Measurements from ENCODE around the gene MRPL43. TPM values are rescaled to one million over a fixed set of nuclear protein-coding genes. Genes with fewer than 3 reads are reported as not detected.

Gene MRPL43
- total RNA-seq, 1 experiment from 2014 or later, result 91.3 TPM

DNA sequence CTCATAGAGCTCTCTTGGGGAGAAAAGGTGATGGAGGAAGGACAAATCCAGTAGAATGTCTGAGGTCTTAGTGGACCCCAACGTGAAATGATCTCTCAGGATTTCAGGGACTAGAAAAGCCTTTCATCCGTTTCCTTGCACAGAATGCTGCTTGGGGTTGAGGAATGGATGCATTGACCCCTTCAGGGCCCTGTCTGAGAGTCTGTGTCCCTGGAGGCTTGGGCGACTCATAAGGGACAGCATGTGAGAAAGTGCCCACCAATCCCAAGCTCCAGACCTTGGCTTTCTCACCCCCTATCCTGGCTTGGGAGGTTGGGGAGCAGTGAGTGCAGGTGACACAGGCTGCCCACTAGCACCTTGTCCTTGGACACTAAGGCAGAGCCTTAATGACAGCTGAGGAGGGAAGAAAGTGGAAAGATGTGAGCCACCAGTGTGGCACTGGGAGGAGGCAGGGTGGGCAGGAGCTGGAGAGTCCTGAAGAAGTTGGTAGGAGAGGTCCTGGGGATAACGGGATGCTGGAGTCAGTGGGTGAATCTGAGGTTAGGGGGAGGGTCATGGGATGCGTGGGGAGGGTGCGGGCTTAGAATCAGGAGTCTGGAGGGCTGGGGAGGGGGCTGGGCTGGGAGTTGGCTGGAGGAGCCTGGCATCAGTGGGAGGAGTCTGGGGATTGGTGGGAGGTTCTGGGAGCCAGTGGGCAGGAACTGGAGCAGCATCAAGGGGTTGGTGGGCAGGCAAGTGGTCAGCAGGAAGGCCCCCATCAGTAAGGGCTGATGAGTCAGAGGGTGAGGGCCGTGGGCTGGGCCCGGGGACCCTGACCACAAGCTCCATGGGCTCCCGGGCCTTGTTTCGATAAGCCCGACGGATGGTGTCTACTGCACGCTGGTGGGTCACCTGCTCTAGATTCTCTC is 20.9 kb upstream of the MRPL43 start (continued):
- TF ChIP-seq, protein P1, sequence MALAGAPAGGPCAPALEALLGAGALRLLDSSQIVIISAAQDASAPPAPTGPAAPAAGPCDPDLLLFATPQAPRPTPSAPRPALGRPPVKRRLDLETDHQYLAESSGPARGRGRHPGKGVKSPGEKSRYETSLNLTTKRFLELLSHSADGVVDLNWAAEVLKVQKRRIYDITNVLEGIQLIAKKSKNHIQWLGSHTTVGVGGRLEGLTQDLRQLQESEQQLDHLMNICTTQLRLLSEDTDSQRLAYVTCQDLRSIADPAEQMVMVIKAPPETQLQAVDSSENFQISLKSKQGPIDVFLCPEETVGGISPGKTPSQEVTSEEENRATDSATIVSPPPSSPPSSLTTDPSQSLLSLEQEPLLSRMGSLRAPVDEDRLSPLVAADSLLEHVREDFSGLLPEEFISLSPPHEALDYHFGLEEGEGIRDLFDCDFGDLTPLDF (CRISPR knock-in tag; IDR thresholded peaks at IDR 0.05), result no peak

DNA sequence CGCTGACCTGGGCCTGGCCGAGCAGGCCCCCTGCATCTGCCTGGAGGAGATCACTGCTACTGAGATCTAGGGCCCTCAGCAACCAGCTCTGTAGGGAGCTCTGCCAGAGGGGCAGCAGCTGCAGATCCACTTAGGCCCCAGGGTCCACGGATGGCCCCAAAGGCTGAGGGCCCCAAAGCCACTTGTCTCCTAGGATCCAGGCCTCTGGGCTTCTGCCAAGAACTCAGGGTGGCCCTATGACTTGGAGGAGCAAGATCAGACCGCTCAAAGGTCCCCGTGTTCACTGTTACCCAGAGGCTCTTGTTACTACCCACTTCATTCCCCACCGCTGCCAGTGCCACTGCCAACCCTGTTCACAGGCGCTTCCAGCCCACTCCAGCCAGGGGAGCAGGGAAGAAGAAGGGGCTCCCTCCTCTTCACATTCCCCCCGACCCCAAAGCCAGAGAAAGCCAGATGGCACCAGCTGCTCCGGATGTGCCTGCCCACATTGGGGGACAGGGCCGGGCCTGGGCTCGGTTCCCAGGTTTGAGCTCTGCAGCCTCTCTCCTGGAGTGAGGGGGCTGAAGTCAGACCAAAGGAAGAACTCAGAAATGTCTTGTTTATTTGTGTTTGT is 19.9 kb upstream of the MRPL43 start:
- Mint-ChIP-seq H3K27ac (no peak overlapping the region), H3K4me1 (peaks cover 13% of the 10 kb centered on the region), H3K27me3 (ENCODE audit: low read depth) (no peaks in the 10 kb centered on the region), H3K36me3 (peaks cover 13% of the 10 kb centered on the region), H3K9me3 (no peaks in the 10 kb centered on the region), H3K4me3 (no peak overlapping the region)
- DNase-seq (ENCODE audit: low spot score), result no peak
- TF ChIP-seq FOXJ3 (CRISPR knock-in tag; IDR thresholded peaks at IDR 0.05; ENCODE audit: borderline replicate concordance), result no peak
- no peak for TF ChIP-seq NR3C1 (CRISPR knock-in tag; conservative IDR thresholded peaks at IDR 0.05; ENCODE audit: low read depth)
- no peak for TF ChIP-seq ZBTB21 (CRISPR knock-in tag; IDR thresholded peaks at IDR 0.05; ENCODE audit: borderline replicate concordance)
- TF ChIP-seq ZNF121 (CRISPR knock-in tag; IDR thresholded peaks at IDR 0.05), result no peak
- no peak for TF ChIP-seq ETV6 (CRISPR knock-in tag; IDR thresholded peaks at IDR 0.05)
- no peak for TF ChIP-seq HMGA2 (CRISPR knock-in tag; IDR thresholded peaks at IDR 0.05)
- TF ChIP-seq GTF2I (CRISPR knock-in tag; conservative IDR thresholded peaks at IDR 0.05), result no peak
- no peak for TF ChIP-seq FOXK1 (CRISPR knock-in tag; IDR thresholded peaks at IDR 0.05)
- TF ChIP-seq OVOL2 (CRISPR knock-in tag; IDR thresholded peaks at IDR 0.05; ENCODE audit: borderline replicate concordance), result no peak
- TF ChIP-seq, protein P2, sequence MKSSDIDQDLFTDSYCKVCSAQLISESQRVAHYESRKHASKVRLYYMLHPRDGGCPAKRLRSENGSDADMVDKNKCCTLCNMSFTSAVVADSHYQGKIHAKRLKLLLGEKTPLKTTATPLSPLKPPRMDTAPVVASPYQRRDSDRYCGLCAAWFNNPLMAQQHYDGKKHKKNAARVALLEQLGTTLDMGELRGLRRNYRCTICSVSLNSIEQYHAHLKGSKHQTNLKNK (CRISPR knock-in tag; IDR thresholded peaks at IDR 0.05), result no peak
- ATAC-seq, result no peak
- ChIA-PET CTCF (interaction anchor here (0.9 to 7.2 kb wide), 6 partner anchors 10 to 154 kb away, joined by 3 to 273 read pairs (median 6); partner anchors contain the start of genes LZTS2 and SEMA4G), POLR2A (interaction anchor here (1.1 to 1.3 kb wide), 2 partner anchors 8 to 10 kb away, joined by 3 to 5 read pairs; partner anchors contain the start of gene LZTS2)

DNA sequence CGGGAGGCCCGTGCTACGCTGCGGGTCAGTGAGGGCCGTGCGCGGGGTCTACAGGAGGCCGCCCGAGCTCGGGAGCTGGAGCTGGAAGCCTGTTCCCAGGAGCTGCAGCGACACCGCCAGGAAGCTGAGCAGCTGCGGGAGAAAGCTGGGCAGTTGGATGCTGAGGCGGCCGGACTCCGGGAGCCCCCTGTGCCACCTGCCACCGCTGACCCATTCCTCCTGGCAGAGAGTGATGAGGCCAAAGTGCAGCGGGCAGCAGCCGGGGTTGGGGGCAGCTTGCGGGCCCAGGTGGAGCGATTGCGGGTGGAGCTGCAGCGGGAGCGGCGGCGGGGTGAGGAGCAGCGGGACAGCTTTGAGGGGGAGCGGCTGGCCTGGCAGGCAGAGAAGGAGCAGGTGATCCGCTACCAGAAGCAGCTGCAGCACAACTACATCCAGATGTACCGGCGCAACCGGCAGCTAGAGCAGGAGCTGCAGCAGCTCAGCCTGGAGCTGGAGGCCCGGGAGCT is 19.3 kb upstream of the MRPL43 start:
- no peaks in the 10 kb centered on the region for H3K27me3 Mint-ChIP-seq (ENCODE audit: low read depth)
- ATAC-seq, result no peak
- CTCF ChIA-PET, result interaction anchor here (0.9 to 7.2 kb wide), 5 partner anchors 10 to 155 kb away, joined by 3 to 273 read pairs (median 6); partner anchors contain the start of genes LZTS2 and SEMA4G
- H3K36me3 Mint-ChIP-seq, result peaks cover 13% of the 10 kb centered on the region
- peaks cover 13% of the 10 kb centered on the region for H3K4me1 Mint-ChIP-seq
- H3K9me3 Mint-ChIP-seq, result no peaks in the 10 kb centered on the region
- POLR2A ChIA-PET, result interaction anchor here (1.1 kb wide), 1 partner anchor 10 kb away, joined by 3 read pairs; no protein-coding TSS in a partner anchor
- H3K27ac Mint-ChIP-seq, result no peak overlapping the region
- H3K4me3 Mint-ChIP-seq, result no peak overlapping the region
- DNase-seq (ENCODE audit: low spot score), result no peak
- TF ChIP-seq, protein P3, sequence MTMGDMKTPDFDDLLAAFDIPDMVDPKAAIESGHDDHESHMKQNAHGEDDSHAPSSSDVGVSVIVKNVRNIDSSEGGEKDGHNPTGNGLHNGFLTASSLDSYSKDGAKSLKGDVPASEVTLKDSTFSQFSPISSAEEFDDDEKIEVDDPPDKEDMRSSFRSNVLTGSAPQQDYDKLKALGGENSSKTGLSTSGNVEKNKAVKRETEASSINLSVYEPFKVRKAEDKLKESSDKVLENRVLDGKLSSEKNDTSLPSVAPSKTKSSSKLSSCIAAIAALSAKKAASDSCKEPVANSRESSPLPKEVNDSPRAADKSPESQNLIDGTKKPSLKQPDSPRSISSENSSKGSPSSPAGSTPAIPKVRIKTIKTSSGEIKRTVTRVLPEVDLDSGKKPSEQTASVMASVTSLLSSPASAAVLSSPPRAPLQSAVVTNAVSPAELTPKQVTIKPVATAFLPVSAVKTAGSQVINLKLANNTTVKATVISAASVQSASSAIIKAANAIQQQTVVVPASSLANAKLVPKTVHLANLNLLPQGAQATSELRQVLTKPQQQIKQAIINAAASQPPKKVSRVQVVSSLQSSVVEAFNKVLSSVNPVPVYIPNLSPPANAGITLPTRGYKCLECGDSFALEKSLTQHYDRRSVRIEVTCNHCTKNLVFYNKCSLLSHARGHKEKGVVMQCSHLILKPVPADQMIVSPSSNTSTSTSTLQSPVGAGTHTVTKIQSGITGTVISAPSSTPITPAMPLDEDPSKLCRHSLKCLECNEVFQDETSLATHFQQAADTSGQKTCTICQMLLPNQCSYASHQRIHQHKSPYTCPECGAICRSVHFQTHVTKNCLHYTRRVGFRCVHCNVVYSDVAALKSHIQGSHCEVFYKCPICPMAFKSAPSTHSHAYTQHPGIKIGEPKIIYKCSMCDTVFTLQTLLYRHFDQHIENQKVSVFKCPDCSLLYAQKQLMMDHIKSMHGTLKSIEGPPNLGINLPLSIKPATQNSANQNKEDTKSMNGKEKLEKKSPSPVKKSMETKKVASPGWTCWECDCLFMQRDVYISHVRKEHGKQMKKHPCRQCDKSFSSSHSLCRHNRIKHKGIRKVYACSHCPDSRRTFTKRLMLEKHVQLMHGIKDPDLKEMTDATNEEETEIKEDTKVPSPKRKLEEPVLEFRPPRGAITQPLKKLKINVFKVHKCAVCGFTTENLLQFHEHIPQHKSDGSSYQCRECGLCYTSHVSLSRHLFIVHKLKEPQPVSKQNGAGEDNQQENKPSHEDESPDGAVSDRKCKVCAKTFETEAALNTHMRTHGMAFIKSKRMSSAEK (CRISPR knock-in tag; IDR thresholded peaks at IDR 0.05; ENCODE audit: borderline replicate concordance), result no peak
- TF ChIP-seq FOXJ3 (CRISPR knock-in tag; IDR thresholded peaks at IDR 0.05; ENCODE audit: borderline replicate concordance), result no peak
- no peak for TF ChIP-seq ZNF263 (CRISPR knock-in tag; IDR thresholded peaks at IDR 0.05; ENCODE audit: low read depth)
- TF ChIP-seq, protein P4, sequence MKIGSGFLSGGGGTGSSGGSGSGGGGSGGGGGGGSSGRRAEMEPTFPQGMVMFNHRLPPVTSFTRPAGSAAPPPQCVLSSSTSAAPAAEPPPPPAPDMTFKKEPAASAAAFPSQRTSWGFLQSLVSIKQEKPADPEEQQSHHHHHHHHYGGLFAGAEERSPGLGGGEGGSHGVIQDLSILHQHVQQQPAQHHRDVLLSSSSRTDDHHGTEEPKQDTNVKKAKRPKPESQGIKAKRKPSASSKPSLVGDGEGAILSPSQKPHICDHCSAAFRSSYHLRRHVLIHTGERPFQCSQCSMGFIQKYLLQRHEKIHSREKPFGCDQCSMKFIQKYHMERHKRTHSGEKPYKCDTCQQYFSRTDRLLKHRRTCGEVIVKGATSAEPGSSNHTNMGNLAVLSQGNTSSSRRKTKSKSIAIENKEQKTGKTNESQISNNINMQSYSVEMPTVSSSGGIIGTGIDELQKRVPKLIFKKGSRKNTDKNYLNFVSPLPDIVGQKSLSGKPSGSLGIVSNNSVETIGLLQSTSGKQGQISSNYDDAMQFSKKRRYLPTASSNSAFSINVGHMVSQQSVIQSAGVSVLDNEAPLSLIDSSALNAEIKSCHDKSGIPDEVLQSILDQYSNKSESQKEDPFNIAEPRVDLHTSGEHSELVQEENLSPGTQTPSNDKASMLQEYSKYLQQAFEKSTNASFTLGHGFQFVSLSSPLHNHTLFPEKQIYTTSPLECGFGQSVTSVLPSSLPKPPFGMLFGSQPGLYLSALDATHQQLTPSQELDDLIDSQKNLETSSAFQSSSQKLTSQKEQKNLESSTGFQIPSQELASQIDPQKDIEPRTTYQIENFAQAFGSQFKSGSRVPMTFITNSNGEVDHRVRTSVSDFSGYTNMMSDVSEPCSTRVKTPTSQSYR (CRISPR knock-in tag; IDR thresholded peaks at IDR 0.05), result no peak
- TF ChIP-seq JUN (CRISPR knock-in tag; IDR thresholded peaks at IDR 0.05), result no peak
- TF ChIP-seq NR3C1 (CRISPR knock-in tag; conservative IDR thresholded peaks at IDR 0.05; ENCODE audit: low read depth), result no peak
- no peak for TF ChIP-seq NR1H2 (CRISPR knock-in tag; IDR thresholded peaks at IDR 0.05)
- TF ChIP-seq ATF1 (CRISPR knock-in tag; IDR thresholded peaks at IDR 0.05), result no peak
- TF ChIP-seq, protein P5, sequence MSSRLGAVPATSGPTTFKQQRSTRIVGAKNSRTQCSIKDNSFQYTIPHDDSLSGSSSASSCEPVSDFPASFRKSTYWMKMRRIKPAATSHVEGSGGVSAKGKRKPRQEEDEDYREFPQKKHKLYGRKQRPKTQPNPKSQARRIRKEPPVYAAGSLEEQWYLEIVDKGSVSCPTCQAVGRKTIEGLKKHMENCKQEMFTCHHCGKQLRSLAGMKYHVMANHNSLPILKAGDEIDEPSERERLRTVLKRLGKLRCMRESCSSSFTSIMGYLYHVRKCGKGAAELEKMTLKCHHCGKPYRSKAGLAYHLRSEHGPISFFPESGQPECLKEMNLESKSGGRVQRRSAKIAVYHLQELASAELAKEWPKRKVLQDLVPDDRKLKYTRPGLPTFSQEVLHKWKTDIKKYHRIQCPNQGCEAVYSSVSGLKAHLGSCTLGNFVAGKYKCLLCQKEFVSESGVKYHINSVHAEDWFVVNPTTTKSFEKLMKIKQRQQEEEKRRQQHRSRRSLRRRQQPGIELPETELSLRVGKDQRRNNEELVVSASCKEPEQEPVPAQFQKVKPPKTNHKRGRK (CRISPR knock-in tag; IDR thresholded peaks at IDR 0.05; ENCODE audit: borderline replicate concordance), result no peak
- TF ChIP-seq SMAD4 (CRISPR knock-in tag; IDR thresholded peaks at IDR 0.05), result no peak
